Stimulated activated naive B cell treated with anti-CD40 and anti-IgM and Interleukin-4, amounts not matched to agents 10 μg/mL and 1 μg/mL and 100 μg/mL, for 72 hours (primary cell): ENCODE measurements around the gene GTF2H1.
A peak's percentile ranks its signal among the peaks of the same experiment; 100 is the strongest.

Experiments
- ATAC-seq, 2 donors: fragments of 150-1000 bp; cut with Tn5 transposase; replicated peaks; 2 replicates each; pipeline ENCODE4 v1.10.0; 2021; ENCODE audit warnings: moderate library complexity in 1 of 2
- DNase-seq: peaks from one replicate; pipeline ENCODE4 v3.0.0; 2021
- H3K27ac Mint-ChIP-seq: one replicate; pipeline ENCODE4 v1.8.0; 2022; ENCODE audit warnings: mild to moderate bottlenecking, mixed read lengths
- H3K27me3 Mint-ChIP-seq, 2 donors: one replicate each; pipeline ENCODE4 v1.8.0; 2022; ENCODE audit warnings: mixed read lengths in 2 of 2
- H3K36me3 Mint-ChIP-seq, 2 donors: one replicate each; pipeline ENCODE4 v1.8.0; 2022; ENCODE audit warnings: mixed read lengths in 2 of 2, mild to moderate bottlenecking in 1 of 2
- H3K4me1 Mint-ChIP-seq, 2 donors: one replicate each; pipeline ENCODE4 v1.8.0; 2022; ENCODE audit warnings: mixed read lengths in 2 of 2, mild to moderate bottlenecking in 1 of 2
- H3K4me3 Mint-ChIP-seq, 2 donors: one replicate each; pipeline ENCODE4 v1.8.0; 2022; ENCODE audit warnings: mild to moderate bottlenecking in 2 of 2, mixed read lengths in 2 of 2, moderate library complexity in 1 of 2
- H3K9me3 Mint-ChIP-seq, 2 donors: one replicate each; pipeline ENCODE4 v1.8.0; 2022; ENCODE audit warnings: mixed read lengths in 2 of 2, mild to moderate bottlenecking in 1 of 2

GTF2H1 gene

GRCh38 chr11:18329196-18329870 lies 7.0 kb downstream of the GTF2H1 start:
- ATAC-seq: peak; percentile 89 to 97
- Mint-ChIP-seq H3K4me3 (peak overlapping the region; percentile 37 to 52), H3K27ac (peak overlapping the region; percentile 88), H3K27me3 (no peaks in the 10 kb centered on the region), H3K9me3 (no peaks in the 10 kb centered on the region), H3K4me1 (peaks cover 40 to 60% of the 10 kb centered on the region in 2 donors), H3K36me3 (peaks cover 43 to 57% of the 10 kb centered on the region in 2 donors)
- no peak for DNase-seq

DNA sequence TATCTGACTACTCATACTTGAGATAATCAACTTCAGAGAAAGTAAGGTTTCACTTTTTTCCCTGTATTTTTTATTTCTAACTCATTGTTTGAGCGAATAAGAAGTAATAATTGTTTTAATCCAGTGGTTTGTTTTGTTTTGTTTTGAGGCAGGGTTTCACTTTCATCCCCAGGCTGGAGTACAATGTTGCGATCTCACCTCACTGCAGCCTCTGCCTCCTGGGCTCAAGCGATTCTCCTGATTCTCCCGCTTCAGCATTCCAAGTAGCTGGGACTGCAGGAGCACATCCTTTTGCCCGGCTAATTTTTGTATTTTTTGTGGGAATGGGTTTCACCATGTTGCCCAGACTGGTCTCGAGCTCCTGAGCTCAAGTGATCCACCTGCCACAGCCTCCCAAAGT lies 8.6 kb downstream of the GTF2H1 start:
- Mint-ChIP-seq H3K4me3 (no peak overlapping the region), H3K9me3 (no peaks in the 10 kb centered on the region), H3K27me3 (no peaks in the 10 kb centered on the region), H3K4me1 (peaks cover 27 to 46% of the 10 kb centered on the region in 2 donors), H3K36me3 (peaks cover 47 to 53% of the 10 kb centered on the region in 2 donors), H3K27ac (peak overlapping the region; percentile 26)
- no peak for DNase-seq
- no peak for ATAC-seq

DNA sequence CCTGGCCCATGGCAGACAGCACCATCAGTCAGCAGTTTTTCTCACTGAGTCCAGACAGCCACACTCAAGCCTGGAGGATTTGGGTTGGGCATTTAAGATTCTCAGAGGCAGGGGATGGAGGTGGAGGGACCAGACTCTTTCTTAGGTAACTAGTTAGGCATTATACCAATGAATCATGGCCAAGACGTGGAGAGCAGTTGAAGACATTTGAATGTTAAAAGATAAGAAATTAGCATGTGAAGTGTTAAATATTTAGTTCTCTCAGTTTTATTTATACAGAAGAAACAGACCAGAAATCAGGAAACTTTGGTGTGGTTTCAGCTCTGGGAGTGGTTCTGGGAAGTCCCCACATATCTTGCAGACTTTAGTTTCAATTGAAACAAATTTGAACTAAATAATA lies 9.9 kb downstream of the GTF2H1 start:
- ATAC-seq (peak; percentile 26 to 36), DNase-seq (no peak)
- peaks cover 25 to 46% of the 10 kb centered on the region in 2 donors for H3K4me1 Mint-ChIP-seq
- H3K27ac Mint-ChIP-seq: peak overlapping the region; percentile 88
- no peaks in the 10 kb centered on the region for H3K27me3 Mint-ChIP-seq
- no peaks in the 10 kb centered on the region for H3K9me3 Mint-ChIP-seq
- peaks cover 47 to 48% of the 10 kb centered on the region in 2 donors for H3K36me3 Mint-ChIP-seq
- H3K4me3 Mint-ChIP-seq: no peak overlapping the region

DNA sequence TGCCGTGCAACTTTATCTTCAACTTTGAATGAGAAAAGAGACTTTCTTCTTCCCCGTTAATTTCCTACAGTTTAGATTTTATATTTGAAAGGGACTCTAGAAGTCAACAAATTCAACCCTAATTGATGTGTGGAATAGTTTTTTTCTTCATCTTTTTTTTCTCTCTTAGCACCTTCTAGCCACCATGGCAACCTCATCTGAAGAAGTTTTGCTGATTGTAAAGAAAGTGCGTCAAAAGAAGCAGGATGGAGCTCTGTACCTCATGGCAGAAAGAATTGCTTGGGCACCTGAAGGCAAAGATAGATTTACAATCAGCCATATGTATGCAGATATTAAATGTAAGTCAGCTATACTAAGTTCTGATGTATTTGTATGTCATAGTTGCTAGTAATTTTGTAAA lies 10.5 kb downstream of the GTF2H1 start:
- peaks cover 25 to 46% of the 10 kb centered on the region in 2 donors for H3K4me1 Mint-ChIP-seq
- peak overlapping the region; percentile 65 for H3K27ac Mint-ChIP-seq
- H3K9me3 Mint-ChIP-seq: no peaks in the 10 kb centered on the region
- ATAC-seq (no peak), DNase-seq (no peak)
- H3K36me3 Mint-ChIP-seq: peaks cover 46 to 49% of the 10 kb centered on the region in 2 donors
- no peak overlapping the region for H3K4me3 Mint-ChIP-seq
- no peaks in the 10 kb centered on the region for H3K27me3 Mint-ChIP-seq

- Mint-ChIP-seq H3K4me3 (no peak overlapping the region), H3K36me3 (peaks cover 28 to 49% of the 10 kb centered on the region in 2 donors), H3K27me3 (no peaks in the 10 kb centered on the region), H3K27ac (no peak overlapping the region), H3K9me3 (no peaks in the 10 kb centered on the region), H3K4me1 (no peaks in the 10 kb centered on the region)
- ATAC-seq: no peak
- no peak for DNase-seq
Observed at GRCh38 chr11:18347471-18348125, 25.2 kb downstream of the GTF2H1 start.

DNA sequence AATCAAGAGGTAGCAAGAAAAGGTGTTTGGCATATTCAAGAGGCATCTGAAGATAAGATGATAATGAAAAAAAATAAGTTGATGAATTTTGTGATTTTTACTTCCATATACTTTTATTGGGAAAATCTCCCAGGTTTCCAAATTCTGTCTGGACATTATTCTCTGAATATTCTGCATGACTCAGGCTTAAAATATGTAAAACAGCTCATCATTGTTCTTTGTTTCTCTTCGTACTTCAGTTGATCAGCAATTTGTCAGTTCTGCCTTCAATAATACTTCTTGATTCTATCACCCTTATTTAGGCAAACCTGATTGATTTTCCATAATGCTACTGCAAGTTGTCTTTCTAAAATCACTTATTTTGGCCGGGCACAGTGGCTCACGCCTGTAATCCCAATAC lies 30.2 kb downstream of the GTF2H1 start:
- Mint-ChIP-seq H3K36me3 (peaks cover 27 to 53% of the 10 kb centered on the region in 2 donors), H3K27me3 (no peaks in the 10 kb centered on the region), H3K9me3 (no peaks in the 10 kb centered on the region), H3K4me3 (no peak overlapping the region), H3K4me1 (no peaks in the 10 kb centered on the region), H3K27ac (no peak overlapping the region)
- ATAC-seq: no peak
- no peak for DNase-seq

GRCh38 chr11:18358646-18359045 lies 36.3 kb downstream of the GTF2H1 start:
- no peaks in the 10 kb centered on the region for H3K9me3 Mint-ChIP-seq
- H3K36me3 Mint-ChIP-seq: peaks cover 23 to 35% of the 10 kb centered on the region in 2 donors
- no peak for DNase-seq
- no peak overlapping the region for H3K27ac Mint-ChIP-seq
- no peak for ATAC-seq
- H3K4me1 Mint-ChIP-seq: no peaks in the 10 kb centered on the region
- no peaks in the 10 kb centered on the region for H3K27me3 Mint-ChIP-seq
- no peak overlapping the region for H3K4me3 Mint-ChIP-seq

GRCh38 chr11:18361154-18361553 lies 38.8 kb downstream of the GTF2H1 start:
- no peak overlapping the region for H3K4me3 Mint-ChIP-seq
- DNase-seq (no peak), ATAC-seq (no peak)
- no peak overlapping the region for H3K27ac Mint-ChIP-seq
- no peaks in the 10 kb centered on the region for H3K27me3 Mint-ChIP-seq
- H3K36me3 Mint-ChIP-seq: peaks cover 24 to 35% of the 10 kb centered on the region in 2 donors
- no peaks in the 10 kb centered on the region for H3K9me3 Mint-ChIP-seq
- H3K4me1 Mint-ChIP-seq: no peaks in the 10 kb centered on the region

DNA sequence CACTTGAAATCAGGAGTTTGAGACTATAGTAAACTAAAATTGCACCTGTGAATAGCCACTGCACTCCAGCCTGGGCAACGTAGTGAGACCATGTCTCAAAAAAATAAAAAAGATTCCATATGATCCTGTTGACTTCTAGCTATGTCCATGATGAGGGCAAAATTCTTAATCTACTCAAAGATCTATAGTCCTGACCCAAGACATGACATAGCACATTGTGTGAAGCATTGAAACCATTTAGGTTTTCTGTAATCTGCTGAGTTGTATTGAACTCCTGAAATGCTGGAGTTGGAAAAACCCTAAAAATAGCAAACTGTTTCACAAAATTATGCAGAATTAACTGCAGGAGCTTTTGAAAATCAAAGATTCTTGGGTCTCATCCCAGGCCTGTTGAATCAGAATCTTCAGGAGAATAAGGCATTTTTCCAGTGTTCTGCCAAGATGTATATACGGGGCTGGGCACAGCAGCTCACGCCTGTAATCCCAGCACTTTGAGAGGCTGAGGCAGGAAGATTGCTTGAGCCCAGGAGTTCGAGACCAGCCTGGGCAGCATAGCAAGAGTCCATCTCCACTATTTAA lies 42.2 kb downstream of the GTF2H1 start:
- H3K27me3 Mint-ChIP-seq: no peaks in the 10 kb centered on the region

DNA sequence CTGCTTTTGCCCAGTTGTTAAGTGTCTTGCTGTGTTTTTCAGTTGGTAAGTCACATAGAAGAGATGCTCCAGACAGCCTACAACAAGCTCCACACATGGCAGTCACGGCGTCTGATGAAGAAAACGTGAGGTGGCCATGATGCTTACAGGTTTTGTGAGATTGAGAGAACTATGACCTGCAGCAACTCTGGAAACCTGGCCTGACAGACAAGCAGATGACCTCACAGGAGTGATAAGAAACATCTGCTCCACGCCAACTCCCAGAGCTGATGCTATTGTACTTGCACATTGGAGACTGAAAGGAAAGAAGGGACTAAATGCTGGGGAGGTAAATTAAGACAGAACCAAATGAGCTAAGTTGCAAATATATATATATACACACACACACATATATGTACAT lies 43.4 kb downstream of the GTF2H1 start:
- peaks cover 9 to 27% of the 10 kb centered on the region in 2 donors for H3K36me3 Mint-ChIP-seq
- no peak overlapping the region for H3K4me3 Mint-ChIP-seq
- H3K27me3 Mint-ChIP-seq: no peaks in the 10 kb centered on the region
- H3K9me3 Mint-ChIP-seq: no peaks in the 10 kb centered on the region
- H3K4me1 Mint-ChIP-seq: no peaks in the 10 kb centered on the region
- DNase-seq (no peak), ATAC-seq (no peak)
- no peak overlapping the region for H3K27ac Mint-ChIP-seq

More for the DNA sequence above, 42.2 kb downstream of the GTF2H1 start:
- Mint-ChIP-seq H3K4me1 (no peaks in the 10 kb centered on the region), H3K27ac (peak overlapping the region; percentile 17), H3K4me3 (no peak overlapping the region), H3K9me3 (no peaks in the 10 kb centered on the region), H3K36me3 (peaks cover 9 to 26% of the 10 kb centered on the region in 2 donors)
- ATAC-seq (no peak), DNase-seq (no peak)

DNA sequence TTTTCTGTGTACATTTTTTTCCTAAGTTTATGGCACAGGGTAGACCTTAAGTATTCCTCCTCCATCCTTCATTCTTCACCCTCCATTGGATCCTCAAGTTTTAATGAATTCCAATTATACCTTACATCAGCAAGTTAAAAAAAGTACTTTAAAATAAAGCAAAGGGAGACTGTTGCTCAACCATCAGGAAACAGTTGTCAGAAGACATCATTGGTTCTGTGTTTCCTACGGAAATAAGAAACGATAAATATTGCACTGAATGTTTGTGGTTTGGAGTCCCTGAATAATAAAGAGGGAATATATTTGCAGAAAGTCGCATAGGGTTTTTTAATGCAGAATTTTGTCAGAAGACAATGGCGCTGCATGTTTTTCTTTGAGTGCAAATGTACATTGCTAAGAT lies 43.9 kb downstream of the GTF2H1 start:
- Mint-ChIP-seq H3K4me1 (no peaks in the 10 kb centered on the region), H3K36me3 (peaks cover 13 to 29% of the 10 kb centered on the region in 2 donors), H3K27ac (no peak overlapping the region), H3K9me3 (no peaks in the 10 kb centered on the region), H3K4me3 (no peak overlapping the region), H3K27me3 (no peaks in the 10 kb centered on the region)
- DNase-seq: no peak
- ATAC-seq: no peak

DNA sequence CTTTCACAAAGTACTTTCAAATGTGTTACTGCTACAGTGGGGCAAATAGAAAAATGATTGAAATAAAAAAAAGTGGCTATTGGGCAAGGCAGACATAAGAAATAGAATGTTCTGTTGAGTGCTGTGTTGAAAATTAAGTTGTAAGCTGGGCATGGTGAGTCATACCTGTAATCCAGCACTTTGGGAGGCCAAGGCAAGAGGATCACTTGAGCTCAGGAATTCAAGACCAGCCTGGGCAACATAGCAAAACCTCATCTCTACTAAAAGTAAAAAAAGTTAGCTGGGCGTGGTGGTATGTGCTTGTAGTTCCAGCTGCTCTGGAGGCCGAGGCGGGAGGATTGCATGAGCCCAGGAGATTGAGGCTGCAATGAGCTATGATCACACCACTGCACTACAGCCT lies 45.1 kb downstream of the GTF2H1 start:
- DNase-seq: no peak
- Mint-ChIP-seq H3K36me3 (peaks cover 15 to 30% of the 10 kb centered on the region in 2 donors), H3K9me3 (no peaks in the 10 kb centered on the region)

DNA sequence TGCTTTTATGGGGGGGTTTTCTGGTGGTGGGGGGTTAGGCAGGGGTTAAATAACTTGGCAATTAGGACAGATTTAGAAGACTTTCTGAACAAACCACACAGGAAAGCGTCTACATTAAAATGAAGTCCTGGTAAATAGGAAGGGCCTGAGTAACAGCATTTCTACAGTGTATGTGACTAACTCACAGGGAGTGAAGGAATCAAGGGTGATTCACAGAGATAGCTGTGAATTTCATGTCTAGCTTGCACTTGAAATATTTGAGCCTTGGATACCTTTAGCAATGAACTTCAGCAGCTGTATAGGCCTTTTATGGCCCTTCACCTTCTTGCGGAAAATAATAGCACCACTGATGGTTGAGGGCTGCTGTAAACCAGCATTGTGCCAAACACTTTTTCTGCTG lies 45.9 kb downstream of the GTF2H1 start:
- no peak for ATAC-seq

More for the DNA sequence above, 45.1 kb downstream of the GTF2H1 start:
- ATAC-seq: no peak
- Mint-ChIP-seq H3K27me3 (no peaks in the 10 kb centered on the region), H3K4me3 (no peak overlapping the region), H3K4me1 (no peaks in the 10 kb centered on the region), H3K27ac (no peak overlapping the region)

DNA sequence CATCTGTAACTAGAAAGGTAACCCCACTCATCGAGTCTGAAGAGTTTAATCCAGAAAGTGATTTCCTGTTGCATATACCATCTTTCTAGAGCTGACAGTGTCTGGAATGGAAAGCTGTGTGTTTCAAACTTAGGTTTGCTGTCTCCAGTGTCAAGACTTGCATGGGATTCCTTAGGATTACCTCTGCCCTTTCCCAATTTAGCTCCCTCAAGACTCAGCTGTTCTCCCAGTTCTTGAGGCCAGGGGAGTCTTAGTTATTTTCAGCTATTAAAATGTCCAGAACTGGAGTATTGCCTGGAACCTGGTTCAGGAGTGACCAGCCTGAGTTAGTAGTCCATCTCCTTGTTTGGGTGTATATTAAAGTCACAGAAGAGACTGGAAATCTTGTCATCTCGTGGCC lies 47.0 kb downstream of the GTF2H1 start:
- ATAC-seq: no peak
- H3K36me3 Mint-ChIP-seq: peaks cover 15 to 25% of the 10 kb centered on the region in 2 donors
- H3K4me1 Mint-ChIP-seq: no peaks in the 10 kb centered on the region
- DNase-seq: no peak
- H3K27ac Mint-ChIP-seq: no peak overlapping the region
- H3K27me3 Mint-ChIP-seq: no peaks in the 10 kb centered on the region
- no peaks in the 10 kb centered on the region for H3K9me3 Mint-ChIP-seq
- H3K4me3 Mint-ChIP-seq: no peak overlapping the region

More for the DNA sequence above, 45.9 kb downstream of the GTF2H1 start:
- no peak for DNase-seq
- Mint-ChIP-seq H3K27ac (no peak overlapping the region), H3K36me3 (peaks cover 15 to 30% of the 10 kb centered on the region in 2 donors), H3K4me1 (no peaks in the 10 kb centered on the region), H3K4me3 (no peak overlapping the region), H3K27me3 (no peaks in the 10 kb centered on the region), H3K9me3 (no peaks in the 10 kb centered on the region)

GRCh38 chr11:18371279-18371678 lies 48.9 kb downstream of the GTF2H1 start:
- H3K27ac Mint-ChIP-seq: no peak overlapping the region
- no peak overlapping the region for H3K4me3 Mint-ChIP-seq
- no peaks in the 10 kb centered on the region for H3K4me1 Mint-ChIP-seq
- peaks cover 8 to 16% of the 10 kb centered on the region in 2 donors for H3K36me3 Mint-ChIP-seq
- DNase-seq (no peak), ATAC-seq (no peak)
- H3K27me3 Mint-ChIP-seq: no peaks in the 10 kb centered on the region
- no peaks in the 10 kb centered on the region for H3K9me3 Mint-ChIP-seq
